PC-9 (cell line): Measurements from ENCODE around the gene PCNP. TPM values are rescaled to one million over a fixed set of nuclear protein-coding genes. Genes with fewer than 3 reads are reported as not detected.

ENCODE experiments used
- BruUV-seq: library from RNA; stranded (reverse); fragments of 400-500 nt; replicated peaks from 2 replicates; lab custom pipeline; 2021; lab: Mats Ljungman, UMichigan
- CTCF ChIA-PET: fragments of 300-600 bp; sonication (Branson Sonifier 250); formaldehyde crosslinking; loops from one replicate; lab custom pipeline; 2022; ENCODE audit warnings: antibody characterized with exemption; lab: Charles Lee
- POLR2A ChIA-PET: fragments of 300-600 bp; sonication (Branson Sonifier 250); formaldehyde crosslinking; loops from one replicate; lab custom pipeline; 2022; ENCODE audit warnings: antibody characterized with exemption; ENCODE audit not compliant: unreplicated experiment; lab: Charles Lee
- DNase-seq, 2 experiments: peaks; one replicate each; pipeline versions ENCODE4 v3.0.0 to v3.0.0-alpha.2; 2015 to 2022; ENCODE audit warnings: mixed read lengths in 1 of 2
- H2AFZ ChIP-seq: fragments of 200-600 bp; sonication (generic); 2 replicates; pipeline ENCODE4 v1.8.1; 2017; ENCODE audit warnings: antibody characterized with exemption
- H3F3A ChIP-seq: fragments of 200-600 bp; sonication (generic); 2 replicates; pipeline ENCODE4 v1.8.1; 2017; ENCODE audit warnings: antibody characterized with exemption, mild to moderate bottlenecking, low read depth; ENCODE audit not compliant: insufficient read depth
- H3K27ac ChIP-seq: fragments of 200-600 bp; sonication (generic); 2 replicates; pipeline ENCODE4 v1.6.1; 2016; ENCODE audit warnings: mixed run types
- H3K27me3 ChIP-seq: fragments of 200-600 bp; sonication (generic); 2 replicates; pipeline ENCODE4 v1.6.1; 2016; ENCODE audit warnings: low read depth, mixed run types; ENCODE audit not compliant: insufficient read depth
- H3K36me3 ChIP-seq: fragments of 200-600 bp; sonication (generic); 2 replicates; pipeline ENCODE4 v1.6.1; 2016; ENCODE audit warnings: low read depth, mixed run types
- H3K4me1 ChIP-seq: fragments of 200-600 bp; sonication (generic); replicated peaks from 2 replicates; pipeline ENCODE4 v1.6.1; 2016; ENCODE audit warnings: mixed run types; ENCODE audit not compliant: insufficient read depth
- H3K4me2 ChIP-seq: fragments of 200-600 bp; sonication (generic); 2 replicates; pipeline ENCODE4 v1.6.1; 2017; ENCODE audit warnings: mixed run types
- H3K4me3 ChIP-seq: fragments of 200-600 bp; sonication (generic); 2 replicates; pipeline ENCODE4 v1.6.1; 2016; ENCODE audit warnings: mixed run types
- H3K79me2 ChIP-seq: fragments of 200-600 bp; sonication (generic); 2 replicates; pipeline ENCODE4 v1.6.1; 2017; ENCODE audit warnings: low read depth, mixed run types
- H3K9me2 ChIP-seq: fragments of 200-600 bp; sonication (generic); 2 replicates; pipeline ENCODE4 v1.8.1; 2017; ENCODE audit warnings: mild to moderate bottlenecking; ENCODE audit not compliant: insufficient read depth
- H3K9me3 ChIP-seq: fragments of 200-600 bp; sonication (generic); 2 replicates; pipeline ENCODE4 v1.8.1; 2016; ENCODE audit warnings: low read depth; ENCODE audit not compliant: insufficient read depth
- H4K20me1 ChIP-seq: fragments of 200-600 bp; sonication (generic); 2 replicates; pipeline ENCODE4 v1.8.1; 2017; ENCODE audit not compliant: insufficient read depth
- EZH2 ChIP-seq: fragments of 200-600 bp; sonication (generic); IDR thresholded peaks from 2 replicates; pipeline ENCODE4 v1.8.0; 2017; ENCODE audit warnings: antibody characterized with exemption, low read depth
- intact Hi-C: fragments of 100-400 bp; cut with micrococcal nuclease; formaldehyde crosslinking; loops from one replicate; pipeline ENCODE4 v1.10.0; 2022; ENCODE audit not compliant: unreplicated experiment
- total RNA-seq: library from RNA; stranded (reverse); gene quantifications from 2 replicates; pipeline ENCODE4 v1.2.3, GENCODE V29; 2021
- TF ChIP-seq, protein P1 (sequence below): fragments of 200-600 bp; sonication (generic); conservative IDR thresholded peaks from 2 replicates; pipeline ENCODE4 v1.6.1; 2017; ENCODE audit warnings: mixed run types, antibody characterized with exemption, mild to moderate bottlenecking, moderate library complexity

The PCNP gene
- total RNA-seq, 1 experiment from 2014 or later, result 223 TPM

DNA sequence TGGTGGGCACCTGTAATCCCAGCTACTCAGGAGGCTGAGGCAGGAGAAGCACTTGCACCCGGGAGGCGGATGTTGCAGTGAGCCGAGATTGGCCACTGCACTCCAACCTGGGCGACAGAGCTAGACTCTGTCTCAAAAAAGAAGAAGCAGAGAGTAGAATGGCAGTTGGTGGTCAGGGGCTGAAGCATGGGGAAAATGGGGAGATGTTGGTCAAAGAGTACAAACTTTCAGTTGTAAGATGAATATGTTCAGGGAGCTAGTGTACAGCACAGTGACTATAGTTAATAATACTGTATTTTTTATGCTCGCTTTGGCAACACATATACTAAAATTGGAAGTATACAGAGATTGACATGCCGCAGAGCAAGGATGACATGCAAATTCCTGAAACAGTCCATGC lies 41.5 kb downstream of the PCNP start:
- H3K27me3 ChIP-seq, result no peaks in the 10 kb centered on the region
- no peaks in the 10 kb centered on the region for H3K36me3 ChIP-seq
- no peak overlapping the region for H3K4me2 ChIP-seq
- no peaks in the 10 kb centered on the region for H3K79me2 ChIP-seq
- no TSS peak for BruUV-seq
- no peak overlapping the region for H3K4me3 ChIP-seq
- no peaks in the 10 kb centered on the region for H4K20me1 ChIP-seq
- no peaks in the 10 kb centered on the region for H3F3A ChIP-seq
- H3K9me3 ChIP-seq, result no peaks in the 10 kb centered on the region
- intact Hi-C loops, result no loop called here
- TF ChIP-seq, protein P1, sequence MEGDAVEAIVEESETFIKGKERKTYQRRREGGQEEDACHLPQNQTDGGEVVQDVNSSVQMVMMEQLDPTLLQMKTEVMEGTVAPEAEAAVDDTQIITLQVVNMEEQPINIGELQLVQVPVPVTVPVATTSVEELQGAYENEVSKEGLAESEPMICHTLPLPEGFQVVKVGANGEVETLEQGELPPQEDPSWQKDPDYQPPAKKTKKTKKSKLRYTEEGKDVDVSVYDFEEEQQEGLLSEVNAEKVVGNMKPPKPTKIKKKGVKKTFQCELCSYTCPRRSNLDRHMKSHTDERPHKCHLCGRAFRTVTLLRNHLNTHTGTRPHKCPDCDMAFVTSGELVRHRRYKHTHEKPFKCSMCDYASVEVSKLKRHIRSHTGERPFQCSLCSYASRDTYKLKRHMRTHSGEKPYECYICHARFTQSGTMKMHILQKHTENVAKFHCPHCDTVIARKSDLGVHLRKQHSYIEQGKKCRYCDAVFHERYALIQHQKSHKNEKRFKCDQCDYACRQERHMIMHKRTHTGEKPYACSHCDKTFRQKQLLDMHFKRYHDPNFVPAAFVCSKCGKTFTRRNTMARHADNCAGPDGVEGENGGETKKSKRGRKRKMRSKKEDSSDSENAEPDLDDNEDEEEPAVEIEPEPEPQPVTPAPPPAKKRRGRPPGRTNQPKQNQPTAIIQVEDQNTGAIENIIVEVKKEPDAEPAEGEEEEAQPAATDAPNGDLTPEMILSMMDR, result no peak
- TF ChIP-seq EZH2, result no peak
- H3K4me1 ChIP-seq, result no peaks in the 10 kb centered on the region
- no peak for DNase-seq
- ChIA-PET CTCF (no interaction called here), POLR2A (no interaction called here)
- H3K27ac ChIP-seq, result no peak overlapping the region
- H2AFZ ChIP-seq, result no peak overlapping the region
- H3K9me2 ChIP-seq, result no peaks in the 10 kb centered on the region

GRCh38 chr3:101617478-101617877 lies 43.5 kb downstream of the PCNP start:
- Histone ChIP-seq H3K4me1 (no peaks in the 10 kb centered on the region), H3F3A (no peaks in the 10 kb centered on the region), H3K4me3 (no peak overlapping the region), H3K4me2 (no peak overlapping the region), H3K9me2 (no peaks in the 10 kb centered on the region), H3K9me3 (no peaks in the 10 kb centered on the region), H2AFZ (no peak overlapping the region), H3K27ac (no peak overlapping the region), H3K27me3 (no peaks in the 10 kb centered on the region), H4K20me1 (no peaks in the 10 kb centered on the region), H3K36me3 (no peaks in the 10 kb centered on the region), H3K79me2 (no peaks in the 10 kb centered on the region)
- DNase-seq, result no peak
- intact Hi-C loops, result no loop called here
- TF ChIP-seq, protein P1, result no peak
- TF ChIP-seq EZH2, result no peak
- ChIA-PET CTCF (no interaction called here), POLR2A (no interaction called here)
- BruUV-seq, result no TSS peak

DNA sequence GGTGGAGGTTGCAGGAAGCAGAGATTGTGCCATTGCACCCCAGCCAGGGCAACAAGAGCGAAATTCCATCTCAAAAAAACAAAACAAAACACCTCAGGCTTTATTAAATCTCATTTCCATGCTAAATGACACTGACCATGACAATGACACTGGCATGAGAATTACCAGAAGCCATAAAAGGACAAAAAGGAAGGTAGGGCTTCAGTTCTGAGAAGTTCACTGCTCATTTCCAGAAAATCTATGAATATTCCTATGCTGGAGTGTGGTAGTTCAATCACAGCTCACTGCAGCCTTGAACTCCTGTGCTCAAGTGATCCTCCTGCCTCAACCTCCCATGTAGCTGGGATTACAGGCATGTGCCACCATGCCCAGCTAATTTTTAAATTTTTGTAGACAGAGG lies 44.7 kb downstream of the PCNP start:
- H3K9me2 ChIP-seq, result no peaks in the 10 kb centered on the region
- no peaks in the 10 kb centered on the region for H4K20me1 ChIP-seq
- ChIA-PET POLR2A (no interaction called here), CTCF (no interaction called here)
- no peaks in the 10 kb centered on the region for H3F3A ChIP-seq
- H3K27ac ChIP-seq, result no peak overlapping the region
- BruUV-seq, result no TSS peak
- no peak overlapping the region for H3K4me2 ChIP-seq
- TF ChIP-seq, protein P1, result no peak
- TF ChIP-seq EZH2, result no peak
- no peaks in the 10 kb centered on the region for H3K79me2 ChIP-seq
- H2AFZ ChIP-seq, result no peak overlapping the region
- intact Hi-C loops, result no loop called here
- no peaks in the 10 kb centered on the region for H3K9me3 ChIP-seq
- no peaks in the 10 kb centered on the region for H3K4me1 ChIP-seq
- no peaks in the 10 kb centered on the region for H3K36me3 ChIP-seq
- H3K27me3 ChIP-seq, result no peaks in the 10 kb centered on the region
- DNase-seq, result no peak
- H3K4me3 ChIP-seq, result no peak overlapping the region
